Prostate gland (tissue), 2 donors: ENCODE measurements around the gene CAB39. TPM values are rescaled to one million over a fixed set of nuclear protein-coding genes. Genes with fewer than 3 reads are reported as not detected.

Experiments
- DNase-seq: peaks from one replicate; pipeline ENCODE4 v3.0.0-alpha.2; 2019; ENCODE audit warnings: low spot score
- H3K27ac ChIP-seq, 2 donors: fragments of 200-600 bp; sonication (generic); 2 replicates each; pipeline ENCODE4 v1.5.1; 2017 to 2019
- H3K27me3 ChIP-seq: fragments of 200-600 bp; sonication (generic); replicated peaks from 2 replicates; pipeline ENCODE4 v1.5.1; 2019; ENCODE audit not compliant: insufficient read depth
- H3K36me3 ChIP-seq, 2 donors: fragments of 200-600 bp; sonication (generic); 1 replicate in 1 of 2; 2 replicates in 1 of 2; pipeline versions ENCODE4 v1.5.1 to v1.8.1; 2017 to 2019
- H3K4me1 ChIP-seq: fragments of 200-600 bp; sonication (generic); replicated peaks from 2 replicates; pipeline ENCODE4 v1.5.1; 2019
- H3K4me3 ChIP-seq, 2 donors: fragments of 200-600 bp; sonication (generic); 2 replicates each; pipeline ENCODE4 v1.5.1; 2017 to 2019
- H3K9me3 ChIP-seq: fragments of 200-600 bp; sonication (generic); 2 replicates; pipeline ENCODE4 v1.5.1; 2017
- CTCF ChIP-seq, 4 experiments: fragments of 200-600 bp in 2 of 4; fragments of 450-650 bp in 2 of 4; sonication (generic) in 2 of 4; IDR thresholded peaks; 1 replicate in 3 of 4; 2 replicates in 1 of 4; pipeline ENCODE4 v1.5.1; 2016 to 2019; ENCODE audit warnings: antibody characterized with exemption in 4 of 4, mild to moderate bottlenecking in 2 of 4, moderate library complexity in 2 of 4
- POLR2A ChIP-seq: fragments of 450-650 bp; IDR thresholded peaks from one replicate; pipeline ENCODE4 v1.6.1; 2016; ENCODE audit warnings: antibody characterized with exemption, mild to moderate bottlenecking
- POLR2AphosphoS5 ChIP-seq: sonication (generic); formaldehyde crosslinking; IDR thresholded peaks from one replicate; pipeline ENCODE4 v1.6.1; 2017; ENCODE audit warnings: antibody characterized with exemption
- WGBS: methylation state at CpG from one replicate; pipeline ENCODE4 v1.1.5; 2018; 5-methylcytosine and 5-hydroxymethylcytosine counted together
- intact Hi-C: fragments of 100-400 bp; cut with DNase I; formaldehyde crosslinking; loops from one replicate; pipeline ENCODE4 v1.14.2; 2022
- total RNA-seq, 2 donors: library from RNA; depleted of rRNA; stranded (reverse); fragments of >200 nt; gene quantifications; one replicate each; pipeline ENCODE4 v1.1.0, GENCODE V29; 2016

Gene CAB39
- total RNA-seq, 2 donors from 2014 or later, result 75.4 to 105 TPM

- Histone ChIP-seq H3K36me3 (no peaks in the 10 kb centered on the region), H3K4me3 (peak overlapping the region; percentile 53 to 55), H3K27ac (peak overlapping the region; percentile 45 to 50), H3K9me3 (no peaks in the 10 kb centered on the region), H3K27me3 (no peaks in the 10 kb centered on the region), H3K4me1 (peaks cover 12% of the 10 kb centered on the region)
- intact Hi-C loops, result no loop called here
- 7% methylated on average over 35 of the region's 35 CpGs for WGBS
- TF ChIP-seq POLR2AphosphoS5, result no peak
- TF ChIP-seq CTCF (IDR thresholded peaks at IDR 0.05), result peak in 2 of 4 experiments; percentile 14 to 17
- peak; percentile 53 for DNase-seq
Observed at GRCh38 chr2:230865766-230866755, 153.4 kb downstream of the CAB39 start.

- no peaks in the 10 kb centered on the region for H3K9me3 ChIP-seq
- DNase-seq, result peak; percentile 34
- WGBS, result 22% methylated on average over 13 of the region's 13 CpGs
- H3K4me1 ChIP-seq, result peaks cover 12% of the 10 kb centered on the region
- TF ChIP-seq CTCF (IDR thresholded peaks at IDR 0.05) (no peak), POLR2AphosphoS5 (no peak), POLR2A (no peak)
- H3K27ac ChIP-seq, result peak overlapping the region; percentile 45 to 50
- H3K4me3 ChIP-seq, result no peak overlapping the region
- H3K27me3 ChIP-seq, result no peaks in the 10 kb centered on the region
- no peaks in the 10 kb centered on the region for H3K36me3 ChIP-seq
- intact Hi-C loops, result no loop called here
Observed at GRCh38 chr2:230866756-230867523, 154.3 kb downstream of the CAB39 start.

- H3K27ac ChIP-seq, result peak overlapping the region; percentile 12 to 15
- no peaks in the 10 kb centered on the region for H3K27me3 ChIP-seq
- no peaks in the 10 kb centered on the region for H3K9me3 ChIP-seq
- peaks cover 12% of the 10 kb centered on the region for H3K4me1 ChIP-seq
- H3K36me3 ChIP-seq, result no peaks in the 10 kb centered on the region
- intact Hi-C loops, result no loop called here
- WGBS, result 39% methylated on average over 15 of the region's 15 CpGs
- H3K4me3 ChIP-seq, result no peak overlapping the region
- DNase-seq, result no peak
- TF ChIP-seq POLR2AphosphoS5 (no peak), POLR2A (no peak)
Observed at GRCh38 chr2:230868161-230868946, 155.7 kb downstream of the CAB39 start.

GRCh38 chr2:230868947-230869913 is 156.6 kb downstream of the CAB39 start:
- Histone ChIP-seq H3K4me1 (peaks cover 12% of the 10 kb centered on the region), H3K36me3 (no peaks in the 10 kb centered on the region), H3K4me3 (no peak overlapping the region), H3K9me3 (no peaks in the 10 kb centered on the region), H3K27ac (peak overlapping the region; percentile 12 to 15), H3K27me3 (no peaks in the 10 kb centered on the region)
- no peak for DNase-seq
- intact Hi-C loops, result no loop called here
- 62% methylated on average over 19 of the region's 19 CpGs for WGBS
- TF ChIP-seq CTCF (IDR thresholded peaks at IDR 0.05) (no peak), POLR2AphosphoS5 (no peak), POLR2A (no peak)
